Measurements from ENCODE around the gene PLPPR1.

GRCh38 chr9:101162231-101162630 is 133.7 kb downstream of the PLPPR1 start:
- TF ChIP-seq CTCF (IDR thresholded peaks at IDR 0.05; ENCODE audit: insufficient read depth, low read length, poor library complexity, severe bottlenecking) (no peak), EZH2phosphoT487 (conservative IDR thresholded peaks at IDR 0.05; ENCODE audit: low read length) (no peak)

Measured in SU-DHL-6 (cell line).